ENCODE measurements around the gene SIGLEC8.
A peak's percentile ranks its signal among the peaks of the same experiment; 100 is the strongest.
"Not testable (repeated sequence)": the region's sequence is repeated elsewhere in the genome, so short reads cannot be mapped to it uniquely, and the experiment has no call there.

Gene SIGLEC8

GRCh38 chr19:51469162-51469561, 10.9 kb upstream of the SIGLEC8 start:
- Histone ChIP-seq H2AFZ (ENCODE audit: low read depth, low read length) (no peak overlapping the region), H3K4me1 (ENCODE audit: insufficient read depth, low read length) (no peaks in the 10 kb centered on the region), H3K9me3 (ENCODE audit: low read length) (no peaks in the 10 kb centered on the region), H3K27me3 (ENCODE audit: insufficient read depth, low read length) (peaks cover 3% of the 10 kb centered on the region), H3K4me3 (ENCODE audit: low read length) (no peak overlapping the region), H3K36me3 (ENCODE audit: insufficient read depth, low read length) (no peaks in the 10 kb centered on the region)

GRCh38 chr19:51468545-51468920, 10.3 kb upstream of the SIGLEC8 start:
- Histone ChIP-seq H3K4me3 (ENCODE audit: low read length) (no peak overlapping the region), H3K27me3 (ENCODE audit: insufficient read depth, low read length) (peaks cover 3% of the 10 kb centered on the region), H3K9me3 (ENCODE audit: low read length) (no peaks in the 10 kb centered on the region), H3K4me1 (ENCODE audit: insufficient read depth, low read length) (no peaks in the 10 kb centered on the region), H2AFZ (ENCODE audit: low read depth, low read length) (no peak overlapping the region), H3K36me3 (ENCODE audit: insufficient read depth, low read length) (no peaks in the 10 kb centered on the region)

- Histone ChIP-seq H2AFZ (ENCODE audit: low read depth, low read length) (no peak overlapping the region), H3K4me1 (ENCODE audit: insufficient read depth, low read length) (no peaks in the 10 kb centered on the region), H3K27me3 (ENCODE audit: insufficient read depth, low read length) (peaks cover 5% of the 10 kb centered on the region), H3K4me3 (ENCODE audit: low read length) (no peak overlapping the region), H3K36me3 (ENCODE audit: insufficient read depth, low read length) (no peaks in the 10 kb centered on the region), H3K9me3 (ENCODE audit: low read length) (no peaks in the 10 kb centered on the region)
These were observed 9.8 kb upstream of the SIGLEC8 start for GRCh38 chr19:51467864-51468544.

- no peak overlapping the region for H3K4me3 ChIP-seq (ENCODE audit: low read length)
- H3K27me3 ChIP-seq (ENCODE audit: insufficient read depth, low read length): peaks cover 18% of the 10 kb centered on the region
- no peak overlapping the region for H2AFZ ChIP-seq (ENCODE audit: low read depth, low read length)
- no peaks in the 10 kb centered on the region for H3K4me1 ChIP-seq (ENCODE audit: insufficient read depth, low read length)
- no peaks in the 10 kb centered on the region for H3K36me3 ChIP-seq (ENCODE audit: insufficient read depth, low read length)
- no peaks in the 10 kb centered on the region for H3K9me3 ChIP-seq (ENCODE audit: low read length)
These were observed 8.5 kb upstream of the SIGLEC8 start for GRCh38 chr19:51466723-51467122.

- not testable (repeated sequence) for H3K36me3 ChIP-seq (ENCODE audit: insufficient read depth, low read length); H3K4me3 ChIP-seq (ENCODE audit: low read length); H3K9me3 ChIP-seq (ENCODE audit: low read length); H3K4me1 ChIP-seq (ENCODE audit: insufficient read depth, low read length); H2AFZ ChIP-seq (ENCODE audit: low read depth, low read length)
- peaks cover 23% of the 10 kb centered on the region for H3K27me3 ChIP-seq (ENCODE audit: insufficient read depth, low read length)
These were observed 5.8 kb upstream of the SIGLEC8 start for GRCh38 chr19:51463976-51464581.

- peaks cover 2% of the 10 kb centered on the region for H3K4me1 ChIP-seq (ENCODE audit: insufficient read depth, low read length)
- H3K4me3 ChIP-seq (ENCODE audit: low read length): no peak overlapping the region
- no peaks in the 10 kb centered on the region for H3K9me3 ChIP-seq (ENCODE audit: low read length)
- H2AFZ ChIP-seq (ENCODE audit: low read depth, low read length): no peak overlapping the region
- no peaks in the 10 kb centered on the region for H3K36me3 ChIP-seq (ENCODE audit: insufficient read depth, low read length)
- H3K27me3 ChIP-seq (ENCODE audit: insufficient read depth, low read length): peaks cover 34% of the 10 kb centered on the region
These were observed 4.4 kb upstream of the SIGLEC8 start for GRCh38 chr19:51462681-51463080.

- Histone ChIP-seq H3K4me3 (ENCODE audit: low read length) (no peak overlapping the region), H3K36me3 (ENCODE audit: insufficient read depth, low read length) (no peaks in the 10 kb centered on the region), H3K9me3 (ENCODE audit: low read length) (no peaks in the 10 kb centered on the region), H3K27me3 (ENCODE audit: insufficient read depth, low read length) (peaks cover 37% of the 10 kb centered on the region), H2AFZ (ENCODE audit: low read depth, low read length) (no peak overlapping the region), H3K4me1 (ENCODE audit: insufficient read depth, low read length) (peaks cover 2% of the 10 kb centered on the region)
These were observed 4.0 kb upstream of the SIGLEC8 start for GRCh38 chr19:51462276-51462675.

- Histone ChIP-seq H3K4me1 (ENCODE audit: insufficient read depth, low read length) (peaks cover 2% of the 10 kb centered on the region), H3K27me3 (ENCODE audit: insufficient read depth, low read length) (peaks cover 38% of the 10 kb centered on the region), H3K4me3 (ENCODE audit: low read length) (no peak overlapping the region), H3K9me3 (ENCODE audit: low read length) (no peaks in the 10 kb centered on the region), H2AFZ (ENCODE audit: low read depth, low read length) (no peak overlapping the region), H3K36me3 (ENCODE audit: insufficient read depth, low read length) (no peaks in the 10 kb centered on the region)
These were observed 3.5 kb upstream of the SIGLEC8 start for GRCh38 chr19:51461723-51462161.

- H2AFZ ChIP-seq (ENCODE audit: low read depth, low read length): peak overlapping the region; percentile 2
- H3K4me1 ChIP-seq (ENCODE audit: insufficient read depth, low read length): peaks cover 2% of the 10 kb centered on the region
- peaks cover 38% of the 10 kb centered on the region for H3K27me3 ChIP-seq (ENCODE audit: insufficient read depth, low read length)
- peak overlapping the region; percentile 39 for H3K4me3 ChIP-seq (ENCODE audit: low read length)
- no peaks in the 10 kb centered on the region for H3K9me3 ChIP-seq (ENCODE audit: low read length)
- no peaks in the 10 kb centered on the region for H3K36me3 ChIP-seq (ENCODE audit: insufficient read depth, low read length)
These were observed 2.1 kb upstream of the SIGLEC8 start for GRCh38 chr19:51460164-51460992.

GRCh38 chr19:51458899-51459505, 748 bp upstream of the SIGLEC8 start:
- Histone ChIP-seq H3K4me1 (ENCODE audit: insufficient read depth, low read length) (peaks cover 2% of the 10 kb centered on the region), H3K9me3 (ENCODE audit: low read length) (no peaks in the 10 kb centered on the region), H2AFZ (ENCODE audit: low read depth, low read length) (no peak overlapping the region), H3K27me3 (ENCODE audit: insufficient read depth, low read length) (peaks cover 40% of the 10 kb centered on the region), H3K36me3 (ENCODE audit: insufficient read depth, low read length) (no peaks in the 10 kb centered on the region), H3K4me3 (ENCODE audit: low read length) (no peak overlapping the region)

GRCh38 chr19:51457351-51458013, 772 bp downstream of the SIGLEC8 start:
- peaks cover 2% of the 10 kb centered on the region for H3K4me1 ChIP-seq (ENCODE audit: insufficient read depth, low read length)
- peaks cover 36% of the 10 kb centered on the region for H3K27me3 ChIP-seq (ENCODE audit: insufficient read depth, low read length)
- H2AFZ ChIP-seq (ENCODE audit: low read depth, low read length): no peak overlapping the region
- no peaks in the 10 kb centered on the region for H3K9me3 ChIP-seq (ENCODE audit: low read length)
- no peak overlapping the region for H3K4me3 ChIP-seq (ENCODE audit: low read length)
- no peaks in the 10 kb centered on the region for H3K36me3 ChIP-seq (ENCODE audit: insufficient read depth, low read length)

- Histone ChIP-seq H3K4me1 (ENCODE audit: insufficient read depth, low read length) (peaks cover 2% of the 10 kb centered on the region), H3K4me3 (ENCODE audit: low read length) (no peak overlapping the region), H3K27me3 (ENCODE audit: insufficient read depth, low read length) (peaks cover 32% of the 10 kb centered on the region), H3K9me3 (ENCODE audit: low read length) (no peaks in the 10 kb centered on the region), H3K36me3 (ENCODE audit: insufficient read depth, low read length) (no peaks in the 10 kb centered on the region), H2AFZ (ENCODE audit: low read depth, low read length) (no peak overlapping the region)
These were observed 1.5 kb downstream of the SIGLEC8 start for GRCh38 chr19:51456541-51457290.
